ENCODE data around the gene CGB2. TPM values are rescaled to one million over a fixed set of nuclear protein-coding genes. Genes with fewer than 3 reads are reported as not detected.

Gene CGB2
- total and polyA plus RNA-seq, 2 experiments from 2014 or later: not detected

DNA sequence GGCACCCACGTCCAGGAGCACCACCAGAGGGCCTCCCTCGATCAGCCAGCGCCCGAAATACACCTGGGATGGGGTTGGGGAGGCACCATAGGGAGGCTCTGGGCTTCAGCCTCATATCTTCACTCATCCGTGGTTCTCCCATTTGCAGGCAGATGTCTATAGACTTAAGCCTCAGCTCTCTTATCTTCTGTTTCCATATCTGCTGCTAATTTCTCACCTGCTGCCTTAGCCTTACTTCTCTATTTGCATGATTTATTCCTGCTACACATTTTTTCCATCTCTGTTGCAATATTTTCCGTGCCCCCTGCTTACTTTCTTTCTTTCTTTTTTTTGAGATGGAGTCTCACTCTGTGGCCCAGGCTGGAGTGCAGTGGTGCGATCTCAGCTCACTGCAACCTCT is 44.4 kb upstream of the CGB2 start:
- in situ Hi-C loops (cut with MboI): no loop called here
- TF ChIP-seq EZH2phosphoT487 (IDR thresholded peaks at IDR 0.05; ENCODE audit: insufficient read depth, low read depth) (no peak), EZH2 (IDR thresholded peaks at IDR 0.05; ENCODE audit: insufficient read depth, poor library complexity, severe bottlenecking) (no peak)
- Histone ChIP-seq H3K9me3 (ENCODE audit: low read depth) (no peaks in the 10 kb centered on the region), H3K4me1 (ENCODE audit: insufficient read depth) (peaks cover 10% of the 10 kb centered on the region; the same call in 1 of the 2 replicates), H3K79me2 (ENCODE audit: insufficient read depth) (peaks cover 51% of the 10 kb centered on the region), H3K36me3 (ENCODE audit: low read depth) (peaks cover 49% of the 10 kb centered on the region), H3K27me3 (replicated peaks; ENCODE audit: insufficient read depth) (no peaks in the 10 kb centered on the region), H3K4me2 (ENCODE audit: unreplicated experiment) (no peak overlapping the region), H3K27ac (no peak overlapping the region), H3K9ac (no peak overlapping the region), H3F3A (ENCODE audit: insufficient read depth) (0 out of 2 replicates have a peak, but pooled peaks cover 13% of the 10 kb centered on the region), H3K4me3 (no peak overlapping the region), H3K9me2 (ENCODE audit: insufficient read depth) (no peaks in the 10 kb centered on the region), H4K20me1 (ENCODE audit: insufficient read depth) (0 out of 2 replicates have a peak, but pooled peaks cover 4% of the 10 kb centered on the region), H2AFZ (no peak overlapping the region)
- no peak for DNase-seq
- 91% methylated on average over 7 of the region's 7 CpGs for WGBS, 2 experiments (ENCODE audit: low coverage in 1 of 2, low lambda C conversion rate in 2 of 2, missing lambda C conversion rate in 2 of 2)

DNA sequence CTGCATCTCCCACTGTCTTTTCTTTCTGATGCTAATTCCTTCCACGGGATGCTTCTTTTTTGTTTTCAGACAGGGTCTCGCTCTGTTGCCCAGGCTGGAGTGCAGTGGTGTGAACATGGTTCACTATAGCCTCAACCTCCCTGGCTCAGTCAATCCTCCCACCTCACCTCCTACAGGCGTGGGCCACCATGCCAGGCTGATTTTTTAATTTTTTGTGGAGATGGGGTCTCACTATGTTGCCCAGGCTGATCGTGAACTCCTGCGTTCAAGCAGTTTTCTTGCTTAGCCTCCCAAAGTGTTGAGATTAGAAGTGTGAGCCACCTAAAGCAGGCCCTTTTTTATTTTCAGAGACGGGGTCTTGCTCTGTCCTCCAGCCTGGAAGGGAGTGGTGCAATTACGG is 43.4 kb upstream of the CGB2 start:
- Histone ChIP-seq H4K20me1 (ENCODE audit: insufficient read depth) (0 out of 2 replicates have a peak, but pooled peaks cover 4% of the 10 kb centered on the region), H3K27ac (no peak overlapping the region), H3K4me2 (ENCODE audit: unreplicated experiment) (no peak overlapping the region), H3K9me3 (ENCODE audit: low read depth) (no peaks in the 10 kb centered on the region), H3K4me1 (ENCODE audit: insufficient read depth) (peaks cover 10% of the 10 kb centered on the region; the same call in 1 of the 2 replicates), H3K9me2 (ENCODE audit: insufficient read depth) (no peaks in the 10 kb centered on the region), H3K9ac (no peak overlapping the region), H3K4me3 (no peak overlapping the region), H3K27me3 (replicated peaks; ENCODE audit: insufficient read depth) (no peaks in the 10 kb centered on the region), H3K79me2 (ENCODE audit: insufficient read depth) (peaks cover 58% of the 10 kb centered on the region), H3F3A (ENCODE audit: insufficient read depth) (0 out of 2 replicates have a peak, but pooled peaks cover 6% of the 10 kb centered on the region), H3K36me3 (ENCODE audit: low read depth) (peaks cover 40% of the 10 kb centered on the region), H2AFZ (no peak overlapping the region)
- in situ Hi-C loops (cut with MboI): no loop called here
- WGBS, 2 experiments (ENCODE audit: low coverage in 1 of 2, low lambda C conversion rate in 2 of 2, missing lambda C conversion rate in 2 of 2): 97% methylated on average over 7 of the region's 7 CpGs
- DNase-seq: no peak
- no peak for TF ChIP-seq EZH2 (IDR thresholded peaks at IDR 0.05; ENCODE audit: insufficient read depth, poor library complexity, severe bottlenecking)
- no peak for TF ChIP-seq EZH2phosphoT487 (IDR thresholded peaks at IDR 0.05; ENCODE audit: insufficient read depth, low read depth)

GRCh38 chr19:48988860-48989259 is 42.8 kb upstream of the CGB2 start:
- no peaks in the 10 kb centered on the region for H3K27me3 ChIP-seq (replicated peaks; ENCODE audit: insufficient read depth)
- H3K9me3 ChIP-seq (ENCODE audit: low read depth): no peaks in the 10 kb centered on the region
- peaks cover 34% of the 10 kb centered on the region for H3K36me3 ChIP-seq (ENCODE audit: low read depth)
- H3K4me3 ChIP-seq: no peak overlapping the region
- H4K20me1 ChIP-seq (ENCODE audit: insufficient read depth): 0 out of 2 replicates have a peak, but pooled peaks cover 4% of the 10 kb centered on the region
- H3K79me2 ChIP-seq (ENCODE audit: insufficient read depth): peaks cover 60% of the 10 kb centered on the region
- H3K9ac ChIP-seq: no peak overlapping the region
- in situ Hi-C loops (cut with MboI): no loop called here
- WGBS, 2 experiments (ENCODE audit: low coverage in 1 of 2, low lambda C conversion rate in 2 of 2, missing lambda C conversion rate in 2 of 2): 89 to 91% methylated on average over 9 of the region's 9 CpGs
- no peak overlapping the region for H2AFZ ChIP-seq
- no peak for TF ChIP-seq EZH2 (IDR thresholded peaks at IDR 0.05; ENCODE audit: insufficient read depth, poor library complexity, severe bottlenecking)
- no peak overlapping the region for H3K27ac ChIP-seq
- no peaks in the 10 kb centered on the region for H3K9me2 ChIP-seq (ENCODE audit: insufficient read depth)
- 0 out of 2 replicates have a peak, but pooled peaks cover 5% of the 10 kb centered on the region for H3F3A ChIP-seq (ENCODE audit: insufficient read depth)
- H3K4me1 ChIP-seq (ENCODE audit: insufficient read depth): peaks cover 10% of the 10 kb centered on the region; the same call in 1 of the 2 replicates
- H3K4me2 ChIP-seq (ENCODE audit: unreplicated experiment): no peak overlapping the region
- no peak for DNase-seq

DNA sequence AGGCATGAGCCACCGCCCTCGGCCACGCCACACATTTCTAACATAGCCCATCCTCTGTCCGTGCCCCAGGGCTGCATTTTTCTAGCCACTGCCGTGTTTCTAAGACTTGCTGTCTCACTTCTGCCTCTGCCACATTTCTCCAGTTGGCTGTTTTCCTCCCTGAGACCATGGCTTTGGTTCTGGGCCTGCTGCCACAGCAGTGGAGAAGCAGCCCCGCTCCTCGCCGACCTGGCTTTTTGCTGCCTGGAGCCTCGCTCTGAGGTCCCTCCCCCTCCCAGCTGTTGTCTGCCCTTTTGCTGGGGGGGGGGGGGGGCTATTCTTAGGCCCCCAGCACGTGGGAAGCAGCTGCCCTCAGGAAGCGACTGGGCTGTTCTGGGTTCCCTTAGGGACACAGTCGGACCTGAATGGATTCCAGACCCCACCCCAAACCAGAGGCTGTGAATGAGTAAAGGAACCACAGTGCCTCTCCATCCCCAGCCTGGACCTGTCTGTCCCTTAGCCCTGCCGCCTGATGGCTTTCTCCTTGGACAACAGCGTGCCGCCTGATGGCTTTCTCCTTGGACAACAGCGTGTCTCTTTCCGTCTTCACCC is 41.9 kb upstream of the CGB2 start:
- no peaks in the 10 kb centered on the region for H3K27me3 ChIP-seq (replicated peaks; ENCODE audit: insufficient read depth)
- H4K20me1 ChIP-seq (ENCODE audit: insufficient read depth): 0 out of 2 replicates have a peak, but pooled peaks cover 4% of the 10 kb centered on the region
- H3K4me2 ChIP-seq (ENCODE audit: unreplicated experiment): no peak overlapping the region
- peaks cover 69% of the 10 kb centered on the region for H3K79me2 ChIP-seq (ENCODE audit: insufficient read depth)
- H3K9ac ChIP-seq: peak overlapping the region; percentile 20; the same call in 1 of the 2 replicates
- H2AFZ ChIP-seq: no peak overlapping the region
- H3K4me1 ChIP-seq (ENCODE audit: insufficient read depth): peaks cover 14% of the 10 kb centered on the region; the same call in 1 of the 2 replicates
- 69 to 80% methylated on average over 14 to 17 of the region's 17 CpGs for WGBS, 2 experiments (ENCODE audit: low coverage in 1 of 2, low lambda C conversion rate in 2 of 2, missing lambda C conversion rate in 2 of 2)
- H3K36me3 ChIP-seq (ENCODE audit: low read depth): peaks cover 30% of the 10 kb centered on the region
- H3K4me3 ChIP-seq: no peak overlapping the region
- DNase-seq: no peak
- H3K27ac ChIP-seq: no peak overlapping the region
- no peak for TF ChIP-seq EZH2 (IDR thresholded peaks at IDR 0.05; ENCODE audit: insufficient read depth, poor library complexity, severe bottlenecking)
- TF ChIP-seq EZH2phosphoT487 (IDR thresholded peaks at IDR 0.05; ENCODE audit: insufficient read depth, low read depth): no peak
- H3K9me2 ChIP-seq (ENCODE audit: insufficient read depth): no peaks in the 10 kb centered on the region
- in situ Hi-C loops (cut with MboI): no loop called here
- 0 out of 2 replicates have a peak, but pooled peaks cover 5% of the 10 kb centered on the region for H3F3A ChIP-seq (ENCODE audit: insufficient read depth)
- H3K9me3 ChIP-seq (ENCODE audit: low read depth): no peaks in the 10 kb centered on the region
